Measurements from ENCODE around the gene HACD2. TPM values are rescaled to one million over a fixed set of nuclear protein-coding genes. Genes with fewer than 3 reads are reported as not detected.
"Not testable (repeated sequence)": the region's sequence is repeated elsewhere in the genome, so short reads cannot be mapped to it uniquely, and the experiment has no call there.

Gene HACD2
- total RNA-seq, 2 donors from 2014 or later, result 18.8 to 22.6 TPM

- DNase-seq (ENCODE audit: low spot score) (no peak), ATAC-seq (ENCODE audit: insufficient number of reproducible peaks, low FRiP score, low read depth) (no peak)
- Histone ChIP-seq H3K4me1 (ENCODE audit: control insufficient read depth in 1 of 2, low read depth in 2 of 2) (peaks cover 0 to 12% of the 10 kb centered on the region in 2 donors), H3K36me3 (no peaks in the 10 kb centered on the region), H3K4me3 (no peak overlapping the region), H3K27ac (peak overlapping the region in 1 of 2 donors; percentile 22), H3K27me3 (replicated peaks; ENCODE audit: insufficient read depth) (no peaks in the 10 kb centered on the region), H3K9me3 (no peaks in the 10 kb centered on the region)
- TF ChIP-seq CTCF (IDR thresholded peaks at IDR 0.05), result no peak
Observed at GRCh38 chr3:123605789-123606234, 21.0 kb upstream of the HACD2 start.

- not testable (repeated sequence) for H3K4me3 ChIP-seq; H3K36me3 ChIP-seq; H3K27ac ChIP-seq; ATAC-seq (ENCODE audit: insufficient number of reproducible peaks, low FRiP score, low read depth); DNase-seq (ENCODE audit: low spot score); H3K27me3 ChIP-seq (replicated peaks; ENCODE audit: insufficient read depth); H3K9me3 ChIP-seq
- H3K4me1 ChIP-seq (ENCODE audit: control insufficient read depth in 1 of 2, low read depth in 2 of 2), result peaks cover 0 to 12% of the 10 kb centered on the region in 2 donors
Observed at GRCh38 chr3:123603153-123603552, 18.3 kb upstream of the HACD2 start.

GRCh38 chr3:123602325-123602724 is 17.5 kb upstream of the HACD2 start:
- no peak overlapping the region for H3K27ac ChIP-seq
- H3K4me3 ChIP-seq, result no peak overlapping the region
- DNase-seq (ENCODE audit: low spot score) (no peak), ATAC-seq (ENCODE audit: insufficient number of reproducible peaks, low FRiP score, low read depth) (no peak)
- H3K36me3 ChIP-seq, result no peaks in the 10 kb centered on the region
- no peak for TF ChIP-seq CTCF (IDR thresholded peaks at IDR 0.05)
- H3K27me3 ChIP-seq (replicated peaks; ENCODE audit: insufficient read depth), result no peaks in the 10 kb centered on the region
- H3K4me1 ChIP-seq (ENCODE audit: control insufficient read depth in 1 of 2, low read depth in 2 of 2), result peaks cover 0 to 12% of the 10 kb centered on the region in 2 donors
- H3K9me3 ChIP-seq, result no peaks in the 10 kb centered on the region

- not testable (repeated sequence) for H3K36me3 ChIP-seq; H3K4me3 ChIP-seq; ATAC-seq (ENCODE audit: insufficient number of reproducible peaks, low FRiP score, low read depth); H3K9me3 ChIP-seq; H3K27me3 ChIP-seq (replicated peaks; ENCODE audit: insufficient read depth); DNase-seq (ENCODE audit: low spot score); H3K27ac ChIP-seq
- H3K4me1 ChIP-seq (ENCODE audit: control insufficient read depth in 1 of 2, low read depth in 2 of 2), result peaks cover 0 to 12% of the 10 kb centered on the region in 2 donors
Observed at GRCh38 chr3:123600863-123601262, 16.0 kb upstream of the HACD2 start.

- no peak for ATAC-seq (ENCODE audit: insufficient number of reproducible peaks, low FRiP score, low read depth)
- Histone ChIP-seq H3K27me3 (replicated peaks; ENCODE audit: insufficient read depth) (no peaks in the 10 kb centered on the region), H3K9me3 (no peaks in the 10 kb centered on the region), H3K4me1 (ENCODE audit: control insufficient read depth in 1 of 2, low read depth in 2 of 2) (peaks cover 0 to 4% of the 10 kb centered on the region in 2 donors), H3K4me3 (no peak overlapping the region), H3K36me3 (no peaks in the 10 kb centered on the region), H3K27ac (no peak overlapping the region)
- DNase-seq (ENCODE audit: low spot score), result no peak
- TF ChIP-seq CTCF (IDR thresholded peaks at IDR 0.05), result no peak
Observed at GRCh38 chr3:123597561-123597960, 12.7 kb upstream of the HACD2 start.

GRCh38 chr3:123595396-123596180 is 10.7 kb upstream of the HACD2 start:
- Histone ChIP-seq H3K9me3 (peaks cover 4% of the 10 kb centered on the region), H3K27me3 (replicated peaks; ENCODE audit: insufficient read depth) (no peaks in the 10 kb centered on the region), H3K4me3 (no peak overlapping the region), H3K4me1 (ENCODE audit: control insufficient read depth in 1 of 2, low read depth in 2 of 2) (no peaks in the 10 kb centered on the region), H3K36me3 (peaks cover 4% of the 10 kb centered on the region), H3K27ac (no peak overlapping the region)
- TF ChIP-seq CTCF (IDR thresholded peaks at IDR 0.05), result no peak
- DNase-seq (ENCODE audit: low spot score) (no peak), ATAC-seq (ENCODE audit: insufficient number of reproducible peaks, low FRiP score, low read depth) (no peak)

Measured in thoracic aorta (tissue), 2 donors.